Caki2 (cell line): ENCODE measurements around the gene LYG1. TPM values are rescaled to one million over a fixed set of nuclear protein-coding genes. Genes with fewer than 3 reads are reported as not detected.
"Not testable (repeated sequence)": the region's sequence is repeated elsewhere in the genome, so short reads cannot be mapped to it uniquely, and the experiment has no call there.

Source experiments
- DNase-seq: peaks from one replicate; pipeline ENCODE4 v3.0.0-alpha.2; 2015; ENCODE audit warnings: low read depth
- in situ Hi-C: cut with HindIII; loops from 2 replicates; pipeline ENCODE4 v1.10.0; 2016; ENCODE audit warnings: low sequenced_read_pairs, low pct_unique_long_range_greater_than_20kb, mixed read lengths
- total RNA-seq: library from RNA; depleted of rRNA; stranded (reverse); fragments of >200 nt; shearing (Covaris generic); gene quantifications from 2 replicates; pipeline ENCODE4 v1.2.3, GENCODE V29; 2014; ENCODE audit warnings: low replicate concordance; rRNA removed

The LYG1 gene
- not detected in 2 replicates for total RNA-seq

DNA sequence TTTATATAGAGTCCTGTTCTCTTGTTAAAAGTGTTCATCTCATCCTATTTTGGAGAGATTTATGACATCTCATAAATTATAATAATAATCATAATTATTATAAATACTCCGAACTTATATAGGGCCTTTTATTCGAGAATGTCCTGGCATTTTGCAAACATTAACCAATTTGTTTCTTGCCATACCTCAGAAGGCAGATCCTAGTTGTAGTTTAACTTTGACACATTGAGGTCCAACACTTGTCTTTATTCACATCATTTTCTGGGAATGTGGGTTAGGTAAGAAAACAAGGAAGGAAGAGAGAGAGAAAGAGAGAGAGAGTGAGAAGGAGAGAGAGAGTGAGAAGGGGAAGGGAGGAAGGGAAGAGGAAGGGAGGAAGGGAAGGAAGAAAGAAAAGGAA is at the start of gene LYG1:
Gene LYG1, minus strand, starts transcription at position 101 of the 400 bp plus-strand sequence. CDS start 5,527 bp downstream, outside the sequence.
- in situ Hi-C loops, DNase-seq: not testable (repeated sequence)

DNA sequence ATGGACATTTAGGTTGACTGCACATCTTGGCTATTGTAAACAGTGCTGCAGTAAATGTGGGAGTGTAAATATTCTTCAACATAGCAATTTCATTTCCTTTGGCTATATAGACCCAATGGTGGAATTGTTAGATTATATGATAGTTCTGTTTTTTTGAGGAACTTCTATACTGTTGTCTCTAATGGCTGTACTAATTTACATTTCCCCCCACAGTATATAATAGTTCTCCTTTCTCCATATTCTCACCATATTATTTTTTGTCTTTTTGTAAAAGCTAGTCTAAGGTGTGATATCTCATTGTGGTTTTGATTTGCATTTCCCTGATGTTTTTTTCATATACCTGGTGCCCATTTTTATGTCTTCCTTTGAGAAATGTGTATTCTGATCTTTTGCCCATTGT is 49.2 kb upstream of the LYG1 start:
- in situ Hi-C loops, result no loop called here
- DNase-seq, result no peak

DNA sequence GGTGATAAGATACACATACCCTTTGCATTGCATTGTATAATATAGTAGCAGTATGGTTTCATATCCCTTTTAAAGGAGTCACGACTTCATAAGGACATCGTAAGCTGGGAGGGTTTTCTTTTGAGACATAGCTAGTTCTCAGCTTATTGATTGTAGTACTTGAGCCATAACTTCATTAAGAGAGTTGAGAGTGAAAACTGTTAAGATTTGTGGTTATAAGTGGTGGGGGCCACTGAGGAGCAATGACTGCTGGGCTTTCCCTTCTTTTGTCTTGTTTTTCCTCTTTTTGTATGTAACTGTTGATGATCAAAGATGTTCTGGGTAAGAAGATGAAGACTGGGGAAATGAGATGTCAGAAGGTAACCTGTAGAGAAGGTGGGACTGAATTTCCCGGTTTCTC is 47.2 kb upstream of the LYG1 start:
- in situ Hi-C loops, result no loop called here
- DNase-seq, result no peak

DNA sequence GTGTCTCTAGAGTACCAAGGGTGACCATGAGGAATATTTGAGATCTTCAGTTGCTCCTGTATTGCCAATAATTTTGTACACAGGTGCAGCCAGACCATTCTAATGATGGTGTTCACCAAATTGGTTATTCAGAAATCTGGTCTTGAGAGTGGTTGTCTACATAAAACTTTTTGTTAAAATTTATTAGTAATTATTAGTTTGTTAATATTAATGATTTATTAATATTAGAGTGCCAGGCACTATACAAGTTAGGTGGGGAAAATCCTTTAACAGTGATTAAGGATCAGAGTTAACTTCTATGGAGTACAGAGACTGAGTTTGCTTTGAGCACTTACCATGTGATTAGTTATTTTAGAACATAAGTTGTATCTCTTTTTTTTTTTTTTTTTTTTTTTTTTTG is 45.2 kb upstream of the LYG1 start:
- in situ Hi-C loops, result no loop called here
- no peak for DNase-seq

DNA sequence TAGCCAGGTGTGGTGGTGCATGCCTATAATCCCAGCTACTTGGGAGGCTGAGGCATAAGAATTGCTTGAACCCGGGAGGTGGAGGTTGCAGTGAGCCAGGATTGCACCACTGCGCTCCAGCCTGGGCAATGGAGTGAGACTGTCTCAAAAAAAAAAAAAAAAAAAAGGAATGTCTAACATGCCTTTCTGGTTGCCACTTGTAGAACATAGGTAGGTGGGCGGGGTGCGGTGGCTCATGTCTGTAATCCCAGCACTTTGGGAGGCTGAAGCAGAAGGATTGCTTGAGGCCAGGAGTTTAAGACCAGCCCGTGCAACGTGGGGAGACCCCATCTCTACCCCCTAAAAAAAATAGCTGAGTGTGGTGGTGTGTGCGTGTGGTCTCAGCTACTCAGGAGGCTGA is 44.4 kb upstream of the LYG1 start:
- in situ Hi-C loops, DNase-seq: not testable (repeated sequence)

DNA sequence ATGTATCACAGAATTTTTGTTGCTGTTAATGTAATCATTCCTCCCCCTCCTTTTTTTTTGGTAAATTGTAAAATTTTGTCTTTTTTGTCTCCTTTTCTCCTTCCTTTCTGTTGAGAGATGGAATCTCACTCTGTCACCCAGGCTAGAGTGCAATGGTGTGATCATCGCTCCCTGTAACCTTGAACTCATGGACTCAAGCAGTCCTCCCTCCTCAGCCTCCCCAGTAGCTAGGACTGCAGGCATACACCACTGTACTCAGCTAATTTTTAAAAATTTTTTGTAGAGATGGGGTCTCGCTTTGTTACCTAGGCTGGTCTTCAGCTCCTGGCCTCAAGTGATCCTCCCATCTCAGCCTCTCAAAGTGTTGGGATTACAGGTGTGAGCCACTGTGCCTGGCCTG is 41.5 kb upstream of the LYG1 start:
- in situ Hi-C loops, result no loop called here
- no peak for DNase-seq

DNA sequence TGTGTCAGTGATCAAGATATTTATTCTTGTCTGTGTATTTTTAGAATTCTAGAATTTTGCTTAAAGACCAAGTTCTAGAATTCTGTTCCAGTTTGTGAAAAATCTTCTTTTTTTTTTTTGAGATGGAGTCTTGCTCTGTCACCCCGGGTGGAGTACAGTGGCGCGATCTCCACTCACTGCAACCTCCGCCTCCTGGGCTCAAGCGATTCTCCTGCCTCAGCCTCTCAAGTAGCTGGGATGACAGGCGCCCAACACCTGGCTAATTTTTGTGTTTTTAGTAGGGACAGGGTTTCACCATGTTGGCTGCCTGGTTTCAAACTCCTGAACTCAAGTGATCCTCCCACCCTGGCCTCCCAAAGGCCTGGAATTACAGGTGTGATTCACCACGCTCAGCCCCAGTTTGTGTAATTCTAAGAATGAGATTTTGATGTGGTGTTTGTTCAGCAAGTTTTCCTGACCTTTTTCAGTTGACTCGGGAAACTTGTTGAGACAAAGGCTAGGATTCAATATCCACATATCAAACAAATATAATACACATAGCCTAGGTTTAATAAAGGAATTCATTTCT is 39.8 kb upstream of the LYG1 start:
- no peak for DNase-seq
- in situ Hi-C loops, result no loop called here

DNA sequence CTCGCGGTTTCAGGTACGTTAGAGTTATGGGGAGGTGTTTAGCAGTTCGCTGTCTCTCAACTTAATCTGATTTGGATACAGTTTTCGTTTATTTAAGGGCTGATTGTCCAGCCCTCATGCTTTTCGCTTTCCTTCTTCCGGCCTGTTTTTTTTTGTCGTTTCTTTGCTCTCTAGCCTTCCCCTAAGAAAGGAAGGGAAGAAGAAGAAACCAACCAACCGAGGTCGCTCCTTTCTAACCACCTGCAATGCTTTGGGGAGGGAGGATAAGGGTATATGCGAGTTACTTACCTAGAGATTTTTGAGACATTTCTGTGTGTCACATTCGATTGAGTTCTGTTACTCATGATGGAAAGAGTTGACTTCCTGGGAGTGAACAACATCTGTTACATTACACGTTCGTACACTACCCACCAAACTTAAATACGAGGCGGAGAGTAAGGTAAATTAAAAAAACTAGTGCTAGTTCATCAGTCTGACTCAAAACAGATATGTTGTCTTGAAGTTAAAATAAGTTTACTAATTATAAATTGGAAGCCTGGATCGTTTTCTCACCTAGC is 37.1 kb upstream of the LYG1 start:
- in situ Hi-C loops, result no loop called here
- peak; percentile 53 for DNase-seq

DNA sequence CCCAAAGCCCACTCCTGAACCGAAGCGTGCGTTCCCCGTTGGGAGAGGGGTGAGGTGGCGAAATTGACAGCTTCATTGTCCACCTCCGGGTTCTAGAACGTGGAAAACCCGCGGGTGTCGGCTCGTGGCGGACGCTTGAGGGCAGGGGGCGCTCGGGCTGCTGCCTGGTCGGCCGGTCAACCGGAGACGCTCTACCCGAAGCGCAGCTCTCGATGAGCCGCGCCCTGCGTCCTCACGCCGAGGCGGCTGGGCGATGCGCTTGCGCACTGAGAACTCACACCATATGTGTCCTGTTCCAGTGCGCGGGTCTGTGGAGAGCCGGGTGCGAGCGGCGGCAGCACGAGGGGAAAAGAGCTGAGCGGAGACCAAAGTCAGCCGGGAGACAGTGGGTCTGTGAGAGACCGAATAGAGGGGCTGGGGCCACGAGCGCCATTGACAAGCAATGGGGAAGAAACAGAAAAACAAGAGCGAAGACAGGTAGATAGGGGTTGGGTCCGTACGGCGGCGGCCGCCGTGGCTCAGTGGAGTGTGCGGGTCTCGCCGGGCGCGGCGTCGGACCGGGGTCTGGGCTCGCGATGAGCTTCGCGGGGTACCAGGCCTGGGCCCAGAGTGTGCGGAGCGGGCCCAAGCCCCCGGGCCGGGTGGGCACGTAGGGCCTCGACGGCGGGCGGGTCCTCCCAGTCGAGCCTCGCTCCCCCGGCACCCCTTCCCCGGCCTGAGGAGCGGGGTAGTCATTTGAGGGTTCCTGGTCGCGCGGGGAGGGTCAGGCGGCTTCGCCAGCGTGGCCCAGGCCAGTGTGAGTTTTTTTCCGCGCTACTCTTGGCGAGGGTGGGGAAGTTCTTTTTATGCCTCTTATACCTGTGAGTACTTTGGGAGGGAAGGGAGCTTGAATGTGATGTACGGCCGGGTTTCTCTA is 36.4 kb upstream of the LYG1 start, which contains the start of gene EIF5B:
Gene EIF5B, plus strand, starts transcription at position 277 of the 916 bp plus-strand sequence. Its CDS starts 166 bp downstream, at position 443.
- peak; percentile 90 for DNase-seq
- in situ Hi-C loops, result no loop called here

DNA sequence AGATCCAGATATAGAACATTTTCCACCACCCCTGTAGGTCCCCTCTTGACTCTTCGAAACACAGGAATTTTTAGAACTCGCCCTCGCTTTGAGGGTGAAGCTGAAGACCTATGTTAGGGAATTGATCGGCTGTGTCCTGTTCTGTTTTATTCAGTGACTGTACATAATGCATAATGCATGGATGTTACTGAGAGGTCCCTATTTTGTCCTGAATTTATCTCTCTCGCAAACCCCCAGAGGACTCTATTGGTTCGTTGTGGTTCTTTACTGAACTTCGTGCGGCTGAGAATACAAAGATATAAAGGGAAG is 35.8 kb upstream of the LYG1 start:
- in situ Hi-C loops, result no loop called here
- no peak for DNase-seq

DNA sequence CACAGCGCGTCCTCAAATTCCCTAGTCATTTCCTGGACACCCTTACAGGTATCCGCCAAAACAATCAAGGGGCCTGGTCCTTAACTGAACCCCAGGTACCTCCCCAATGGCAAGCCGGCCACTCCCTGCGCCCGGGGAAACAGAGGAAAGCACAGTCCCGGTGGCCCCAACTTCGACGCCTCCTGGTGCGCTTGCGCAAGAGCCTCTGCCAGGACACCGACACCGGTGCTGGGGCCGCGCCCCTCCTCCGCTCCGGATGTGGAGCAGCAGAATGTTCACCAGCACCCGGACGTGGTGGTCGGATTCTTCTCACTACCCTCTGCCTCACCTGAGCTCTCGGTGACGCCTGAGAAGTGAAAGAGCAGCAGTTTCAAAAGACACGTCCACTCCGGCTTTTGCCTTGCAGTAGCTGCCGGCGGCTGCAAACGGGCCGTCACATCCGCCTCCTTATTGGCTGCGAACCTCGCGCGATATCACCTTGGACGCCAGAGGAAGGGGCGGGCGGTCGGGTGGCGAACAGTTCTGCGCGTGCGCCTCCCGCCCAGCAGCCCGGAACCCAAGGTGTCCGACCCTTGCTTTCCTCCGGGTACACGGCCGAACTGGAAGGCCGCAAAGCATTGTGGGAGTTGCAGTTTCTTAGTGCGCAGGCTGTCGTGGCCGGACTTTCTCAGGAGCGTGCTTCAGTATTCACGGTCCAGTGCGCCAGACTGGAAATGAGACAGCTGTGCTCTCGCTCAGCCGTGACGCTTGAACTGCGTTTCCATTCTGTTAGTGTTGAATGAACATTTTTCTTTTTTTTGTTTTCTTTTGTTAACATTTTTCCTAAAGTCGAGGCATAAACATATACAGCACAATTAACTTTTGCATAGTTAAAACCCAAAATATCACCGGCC is 35.2 kb upstream of the LYG1 start, which contains the start of gene TXNDC9:
Gene TXNDC9, minus strand, starts transcription at position 423 of the 893 bp plus-strand sequence. CDS start 3,123 bp downstream, outside the sequence.
- in situ Hi-C loops, result no loop called here

DNA sequence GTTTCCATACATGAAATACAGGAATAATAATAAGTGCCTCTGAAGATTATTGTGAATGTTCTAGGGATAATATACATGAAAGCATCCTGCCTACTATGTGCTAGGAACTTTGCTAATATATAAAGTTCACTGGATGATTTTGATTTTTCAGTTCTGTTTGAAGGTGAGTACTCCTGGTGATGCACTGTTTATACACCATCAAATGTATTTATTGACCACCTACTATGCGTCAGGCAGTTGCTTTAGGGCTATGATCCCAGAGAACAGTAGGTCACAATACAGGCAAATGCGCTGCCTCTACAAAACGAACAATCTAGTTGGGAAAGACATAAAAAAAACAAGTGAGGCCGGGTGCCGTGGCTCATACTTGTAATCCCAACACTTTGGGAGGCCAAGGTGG is 24.4 kb upstream of the LYG1 start:
- no peak for DNase-seq
- in situ Hi-C loops, result no loop called here

More for the DNA sequence above, 35.2 kb upstream of the LYG1 start, which contains the start of gene TXNDC9:
- DNase-seq, result peak; percentile 100

DNA sequence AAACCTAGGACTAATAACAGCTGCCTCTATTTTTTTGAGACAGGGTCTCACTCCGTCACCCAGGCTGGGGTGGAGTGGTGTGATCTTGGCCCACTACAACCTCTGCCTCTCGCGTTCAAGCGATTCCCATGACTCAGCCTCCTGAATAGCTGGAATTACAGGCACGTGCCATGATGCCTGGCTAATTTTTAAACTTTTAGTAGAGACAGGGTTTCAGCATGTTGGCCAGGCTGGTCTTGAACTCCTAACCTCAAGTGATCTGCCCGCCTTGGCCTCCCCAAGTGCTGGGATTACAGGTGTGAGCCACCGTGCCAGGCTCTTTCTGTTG is 16.8 kb upstream of the LYG1 start:
- in situ Hi-C loops, result not testable (repeated sequence)
- DNase-seq, result peak; percentile 69

DNA sequence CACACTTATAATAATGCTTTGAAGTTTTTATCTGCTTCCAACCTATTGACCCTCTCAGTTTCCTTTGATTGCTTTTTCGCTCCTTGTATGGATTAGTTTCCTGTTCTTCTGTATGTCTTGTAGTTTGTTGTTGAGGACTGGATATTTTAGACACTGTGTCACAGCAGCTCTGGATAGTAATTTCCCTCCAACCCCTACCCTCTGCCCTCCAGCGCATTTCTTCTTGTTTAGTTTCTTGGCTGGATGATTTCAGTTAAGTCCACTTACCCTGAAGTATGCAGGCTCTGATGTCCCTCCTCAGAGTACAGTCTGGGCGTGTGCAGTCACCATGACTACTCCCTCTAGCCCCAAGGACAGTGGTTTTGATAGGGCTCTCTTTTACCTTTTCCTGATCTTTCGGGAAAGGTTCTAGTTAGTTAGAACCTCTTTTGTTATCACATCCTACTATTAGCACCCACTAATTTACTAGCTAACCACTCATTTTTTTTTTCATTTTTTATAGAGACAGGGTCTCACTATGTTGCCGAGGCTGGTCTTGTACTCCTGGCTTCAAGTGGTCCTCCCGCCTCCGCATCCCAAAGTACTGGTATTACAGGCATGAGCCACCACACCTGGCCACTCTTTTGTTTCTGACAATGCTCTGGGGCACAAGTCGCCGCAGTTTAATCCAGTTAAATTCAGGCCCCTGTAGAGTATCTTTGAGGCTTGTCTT is 16.3 kb upstream of the LYG1 start:
- DNase-seq, result peak; percentile 95
- in situ Hi-C loops, result no loop called here

DNA sequence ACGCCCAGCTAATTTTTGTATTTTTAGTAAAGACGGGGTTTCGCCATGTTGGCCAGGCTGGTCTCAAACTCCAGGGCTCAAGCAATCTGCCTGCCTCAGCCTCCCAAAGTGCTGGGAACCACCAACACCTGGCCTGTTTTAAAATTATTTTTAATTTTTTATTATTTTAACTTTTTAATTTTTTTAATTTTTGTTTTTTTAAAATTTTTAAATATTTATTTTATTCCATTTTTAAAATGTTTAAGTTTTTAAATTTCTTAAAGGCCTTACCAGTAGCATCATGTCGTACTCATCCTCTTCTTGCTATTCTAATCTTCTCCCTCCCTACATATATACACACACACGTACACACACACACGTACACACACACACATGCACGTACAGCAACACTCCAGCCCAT is 1.4 kb downstream of the LYG1 start:
- in situ Hi-C loops, result no loop called here
- no peak for DNase-seq

DNA sequence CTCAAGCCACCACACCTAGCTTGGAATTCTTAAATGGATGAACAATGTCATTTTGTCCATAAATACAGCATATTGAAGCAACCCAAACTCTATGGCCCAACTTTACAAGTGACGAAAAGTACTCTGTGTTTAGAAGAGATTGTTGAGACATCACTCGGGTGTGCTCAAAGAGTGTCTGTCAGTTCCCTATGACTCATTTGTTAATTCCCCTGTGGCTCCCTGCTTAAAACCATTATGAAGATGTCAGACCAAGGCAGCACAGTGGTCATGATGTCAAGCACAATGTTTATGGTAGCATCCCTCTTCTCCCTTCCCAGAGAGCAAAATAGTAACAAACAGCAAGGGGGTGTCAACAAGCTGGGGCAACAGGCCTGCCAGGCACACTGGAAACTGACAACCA is 3.0 kb downstream of the LYG1 start:
- DNase-seq, result no peak
- in situ Hi-C loops, result no loop called here

DNA sequence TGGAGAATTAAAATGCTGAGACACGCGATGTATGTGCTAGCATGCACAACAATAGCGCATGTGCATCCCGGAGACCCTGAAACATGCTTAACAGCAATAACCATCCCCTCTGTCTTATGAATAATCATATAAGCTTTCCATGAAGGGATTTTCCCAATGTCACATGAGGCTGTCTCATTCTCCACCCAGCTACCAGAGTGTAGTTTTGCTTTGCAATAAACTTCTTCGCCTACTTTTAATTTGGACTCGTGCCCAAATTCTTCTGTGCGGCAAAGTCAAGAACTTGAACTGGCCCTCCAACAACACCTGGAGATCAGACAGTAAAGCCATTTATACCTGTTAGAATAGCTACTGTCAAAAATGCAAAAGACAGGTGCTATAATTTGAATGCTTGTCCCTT is 15.5 kb downstream of the LYG1 start:
- in situ Hi-C loops, result no loop called here
- peak; percentile 12 for DNase-seq
